Epithelial cell of prostate (primary cell): ENCODE results near the gene RASA3.
"Not testable (repeated sequence)": the region's sequence is repeated elsewhere in the genome, so short reads cannot be mapped to it uniquely, and the experiment has no call there.

Experiments
- DNase-seq: peaks from one replicate; pipeline ENCODE4 v3.0.0-alpha.2; 2011; ENCODE audit warnings: low read depth, low spot score
- H3K27ac ChIP-seq: fragments of 450-650 bp; 2 replicates; pipeline ENCODE4 v1.5.1; 2017; ENCODE audit warnings: mild to moderate bottlenecking

The RASA3 gene

GRCh38 chr13:113997845-113998751 is 134.3 kb downstream of the RASA3 start:
- no peak for DNase-seq

GRCh38 chr13:113996912-113997745 is 135.3 kb downstream of the RASA3 start:
- no peak overlapping the region for H3K27ac ChIP-seq

More at GRCh38 chr13:113997845-113998751, 134.3 kb downstream of the RASA3 start:
- no peak overlapping the region for H3K27ac ChIP-seq

GRCh38 chr13:113996081-113996911 is 136.1 kb downstream of the RASA3 start:
- no peak overlapping the region for H3K27ac ChIP-seq
- no peak for DNase-seq

More at GRCh38 chr13:113996912-113997745, 135.3 kb downstream of the RASA3 start:
- DNase-seq = no peak

- no peak for DNase-seq
- H3K27ac ChIP-seq = no peak overlapping the region
These were observed 137.3 kb downstream of the RASA3 start for GRCh38 chr13:113995051-113995601.

GRCh38 chr13:113992276-113993005 is 140.0 kb downstream of the RASA3 start:
- no peak for DNase-seq

GRCh38 chr13:113991676-113992179 is 140.7 kb downstream of the RASA3 start:
- DNase-seq = no peak
- H3K27ac ChIP-seq = no peak overlapping the region

More at GRCh38 chr13:113992276-113993005, 140.0 kb downstream of the RASA3 start:
- H3K27ac ChIP-seq = no peak overlapping the region

- H3K27ac ChIP-seq = no peak overlapping the region
- DNase-seq = no peak
These were observed 141.2 kb downstream of the RASA3 start for GRCh38 chr13:113991191-113991669.

- H3K27ac ChIP-seq = no peak overlapping the region
- DNase-seq = no peak
These were observed 142.0 kb downstream of the RASA3 start for GRCh38 chr13:113990321-113990837.

GRCh38 chr13:113989585-113990300 is 142.7 kb downstream of the RASA3 start:
- DNase-seq = no peak
- no peak overlapping the region for H3K27ac ChIP-seq

- DNase-seq = not testable (repeated sequence)
These were observed 143.6 kb downstream of the RASA3 start for GRCh38 chr13:113988859-113989258.

GRCh38 chr13:113982296-113982661 is 150.1 kb downstream of the RASA3 start:
- no peak for DNase-seq
- no peak overlapping the region for H3K27ac ChIP-seq

More at GRCh38 chr13:113988859-113989258, 143.6 kb downstream of the RASA3 start:
- not testable (repeated sequence) for H3K27ac ChIP-seq

GRCh38 chr13:113981611-113982295 is 150.7 kb downstream of the RASA3 start:
- H3K27ac ChIP-seq = no peak overlapping the region
- no peak for DNase-seq

GRCh38 chr13:113981194-113981605 is 151.2 kb downstream of the RASA3 start:
- DNase-seq = peak; percentile 78
- H3K27ac ChIP-seq = no peak overlapping the region

- H3K27ac ChIP-seq = no peak overlapping the region
- no peak for DNase-seq
These were observed 151.8 kb downstream of the RASA3 start for GRCh38 chr13:113980489-113981064.

- DNase-seq = no peak
These were observed 152.5 kb downstream of the RASA3 start for GRCh38 chr13:113979791-113980471.

GRCh38 chr13:113978741-113979481 is 153.5 kb downstream of the RASA3 start:
- no peak for DNase-seq
- H3K27ac ChIP-seq = no peak overlapping the region

More at GRCh38 chr13:113979791-113980471, 152.5 kb downstream of the RASA3 start:
- no peak overlapping the region for H3K27ac ChIP-seq
